ENCODE data around the gene ANAPC5. TPM values are rescaled to one million over a fixed set of nuclear protein-coding genes. Genes with fewer than 3 reads are reported as not detected.

Gene ANAPC5
- total RNA-seq, 1 experiment from 2014 or later: 116 TPM

- ChIA-PET CTCF (interaction anchor here (1.0 to 2.1 kb wide), 5 partner anchors 56 to 497 kb away, joined by 3 to 9 read pairs (median 4); partner anchors contain the start of gene RHOF), POLR2A (interaction anchor here (0.6 kb wide), 1 partner anchor 105 kb away, joined by 3 read pairs; no protein-coding TSS in a partner anchor)
- ATAC-seq (peak; percentile 5), DNase-seq (ENCODE audit: low spot score) (peak; percentile 38)
- TF ChIP-seq ZNF232 (CRISPR knock-in tag; IDR thresholded peaks at IDR 0.05): peak; percentile 9; the same call in 1 of the 2 replicates
- TF ChIP-seq FOXK1 (CRISPR knock-in tag; IDR thresholded peaks at IDR 0.05): peak; percentile 27; the same call in 1 of the 2 replicates
- no peak for TF ChIP-seq CBFB (CRISPR knock-in tag; IDR thresholded peaks at IDR 0.05; ENCODE audit: low read depth)
- TF ChIP-seq EMX1 (CRISPR knock-in tag; IDR thresholded peaks at IDR 0.05): no peak
- TF ChIP-seq JUN (CRISPR knock-in tag; IDR thresholded peaks at IDR 0.05): peak; percentile 53; the same call in 1 of the 2 replicates
- no peak for TF ChIP-seq ZNF423 (CRISPR knock-in tag; IDR thresholded peaks at IDR 0.05)
- 0 out of 2 replicates have a peak, but pooled peaks have one; percentile 37 for TF ChIP-seq ZNF219 (CRISPR knock-in tag; IDR thresholded peaks at IDR 0.05; ENCODE audit: borderline replicate concordance)
- TF ChIP-seq MAX (CRISPR knock-in tag; IDR thresholded peaks at IDR 0.05): peak; percentile 65; the same call in 1 of the 2 replicates
- TF ChIP-seq, protein P1, sequence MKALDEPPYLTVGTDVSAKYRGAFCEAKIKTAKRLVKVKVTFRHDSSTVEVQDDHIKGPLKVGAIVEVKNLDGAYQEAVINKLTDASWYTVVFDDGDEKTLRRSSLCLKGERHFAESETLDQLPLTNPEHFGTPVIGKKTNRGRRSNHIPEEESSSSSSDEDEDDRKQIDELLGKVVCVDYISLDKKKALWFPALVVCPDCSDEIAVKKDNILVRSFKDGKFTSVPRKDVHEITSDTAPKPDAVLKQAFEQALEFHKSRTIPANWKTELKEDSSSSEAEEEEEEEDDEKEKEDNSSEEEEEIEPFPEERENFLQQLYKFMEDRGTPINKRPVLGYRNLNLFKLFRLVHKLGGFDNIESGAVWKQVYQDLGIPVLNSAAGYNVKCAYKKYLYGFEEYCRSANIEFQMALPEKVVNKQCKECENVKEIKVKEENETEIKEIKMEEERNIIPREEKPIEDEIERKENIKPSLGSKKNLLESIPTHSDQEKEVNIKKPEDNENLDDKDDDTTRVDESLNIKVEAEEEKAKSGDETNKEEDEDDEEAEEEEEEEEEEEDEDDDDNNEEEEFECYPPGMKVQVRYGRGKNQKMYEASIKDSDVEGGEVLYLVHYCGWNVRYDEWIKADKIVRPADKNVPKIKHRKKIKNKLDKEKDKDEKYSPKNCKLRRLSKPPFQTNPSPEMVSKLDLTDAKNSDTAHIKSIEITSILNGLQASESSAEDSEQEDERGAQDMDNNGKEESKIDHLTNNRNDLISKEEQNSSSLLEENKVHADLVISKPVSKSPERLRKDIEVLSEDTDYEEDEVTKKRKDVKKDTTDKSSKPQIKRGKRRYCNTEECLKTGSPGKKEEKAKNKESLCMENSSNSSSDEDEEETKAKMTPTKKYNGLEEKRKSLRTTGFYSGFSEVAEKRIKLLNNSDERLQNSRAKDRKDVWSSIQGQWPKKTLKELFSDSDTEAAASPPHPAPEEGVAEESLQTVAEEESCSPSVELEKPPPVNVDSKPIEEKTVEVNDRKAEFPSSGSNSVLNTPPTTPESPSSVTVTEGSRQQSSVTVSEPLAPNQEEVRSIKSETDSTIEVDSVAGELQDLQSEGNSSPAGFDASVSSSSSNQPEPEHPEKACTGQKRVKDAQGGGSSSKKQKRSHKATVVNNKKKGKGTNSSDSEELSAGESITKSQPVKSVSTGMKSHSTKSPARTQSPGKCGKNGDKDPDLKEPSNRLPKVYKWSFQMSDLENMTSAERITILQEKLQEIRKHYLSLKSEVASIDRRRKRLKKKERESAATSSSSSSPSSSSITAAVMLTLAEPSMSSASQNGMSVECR (CRISPR knock-in tag; IDR thresholded peaks at IDR 0.05; ENCODE audit: borderline replicate concordance): peak; percentile 36; the same call in 1 of the 2 replicates
- TF ChIP-seq, protein P2, sequence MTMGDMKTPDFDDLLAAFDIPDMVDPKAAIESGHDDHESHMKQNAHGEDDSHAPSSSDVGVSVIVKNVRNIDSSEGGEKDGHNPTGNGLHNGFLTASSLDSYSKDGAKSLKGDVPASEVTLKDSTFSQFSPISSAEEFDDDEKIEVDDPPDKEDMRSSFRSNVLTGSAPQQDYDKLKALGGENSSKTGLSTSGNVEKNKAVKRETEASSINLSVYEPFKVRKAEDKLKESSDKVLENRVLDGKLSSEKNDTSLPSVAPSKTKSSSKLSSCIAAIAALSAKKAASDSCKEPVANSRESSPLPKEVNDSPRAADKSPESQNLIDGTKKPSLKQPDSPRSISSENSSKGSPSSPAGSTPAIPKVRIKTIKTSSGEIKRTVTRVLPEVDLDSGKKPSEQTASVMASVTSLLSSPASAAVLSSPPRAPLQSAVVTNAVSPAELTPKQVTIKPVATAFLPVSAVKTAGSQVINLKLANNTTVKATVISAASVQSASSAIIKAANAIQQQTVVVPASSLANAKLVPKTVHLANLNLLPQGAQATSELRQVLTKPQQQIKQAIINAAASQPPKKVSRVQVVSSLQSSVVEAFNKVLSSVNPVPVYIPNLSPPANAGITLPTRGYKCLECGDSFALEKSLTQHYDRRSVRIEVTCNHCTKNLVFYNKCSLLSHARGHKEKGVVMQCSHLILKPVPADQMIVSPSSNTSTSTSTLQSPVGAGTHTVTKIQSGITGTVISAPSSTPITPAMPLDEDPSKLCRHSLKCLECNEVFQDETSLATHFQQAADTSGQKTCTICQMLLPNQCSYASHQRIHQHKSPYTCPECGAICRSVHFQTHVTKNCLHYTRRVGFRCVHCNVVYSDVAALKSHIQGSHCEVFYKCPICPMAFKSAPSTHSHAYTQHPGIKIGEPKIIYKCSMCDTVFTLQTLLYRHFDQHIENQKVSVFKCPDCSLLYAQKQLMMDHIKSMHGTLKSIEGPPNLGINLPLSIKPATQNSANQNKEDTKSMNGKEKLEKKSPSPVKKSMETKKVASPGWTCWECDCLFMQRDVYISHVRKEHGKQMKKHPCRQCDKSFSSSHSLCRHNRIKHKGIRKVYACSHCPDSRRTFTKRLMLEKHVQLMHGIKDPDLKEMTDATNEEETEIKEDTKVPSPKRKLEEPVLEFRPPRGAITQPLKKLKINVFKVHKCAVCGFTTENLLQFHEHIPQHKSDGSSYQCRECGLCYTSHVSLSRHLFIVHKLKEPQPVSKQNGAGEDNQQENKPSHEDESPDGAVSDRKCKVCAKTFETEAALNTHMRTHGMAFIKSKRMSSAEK (CRISPR knock-in tag; IDR thresholded peaks at IDR 0.05; ENCODE audit: borderline replicate concordance): no peak
- TF ChIP-seq, protein P3, sequence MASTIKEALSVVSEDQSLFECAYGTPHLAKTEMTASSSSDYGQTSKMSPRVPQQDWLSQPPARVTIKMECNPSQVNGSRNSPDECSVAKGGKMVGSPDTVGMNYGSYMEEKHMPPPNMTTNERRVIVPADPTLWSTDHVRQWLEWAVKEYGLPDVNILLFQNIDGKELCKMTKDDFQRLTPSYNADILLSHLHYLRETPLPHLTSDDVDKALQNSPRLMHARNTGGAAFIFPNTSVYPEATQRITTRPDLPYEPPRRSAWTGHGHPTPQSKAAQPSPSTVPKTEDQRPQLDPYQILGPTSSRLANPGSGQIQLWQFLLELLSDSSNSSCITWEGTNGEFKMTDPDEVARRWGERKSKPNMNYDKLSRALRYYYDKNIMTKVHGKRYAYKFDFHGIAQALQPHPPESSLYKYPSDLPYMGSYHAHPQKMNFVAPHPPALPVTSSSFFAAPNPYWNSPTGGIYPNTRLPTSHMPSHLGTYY (CRISPR knock-in tag; IDR thresholded peaks at IDR 0.05): no peak
- 0 out of 2 replicates have a peak, but pooled peaks have one; percentile 71 for TF ChIP-seq ZNF416 (CRISPR knock-in tag; IDR thresholded peaks at IDR 0.05)
- TF ChIP-seq NFE2L1 (CRISPR knock-in tag; IDR thresholded peaks at IDR 0.05): no peak
- peaks cover 7% of the 10 kb centered on the region; the same call in 1 of the 2 replicates for H3K36me3 Mint-ChIP-seq
- H3K9me3 Mint-ChIP-seq: no peaks in the 10 kb centered on the region
- no peaks in the 10 kb centered on the region for H3K27me3 Mint-ChIP-seq (ENCODE audit: low read depth)
- no peak overlapping the region for H3K27ac Mint-ChIP-seq
- H3K4me1 Mint-ChIP-seq: peaks cover 8% of the 10 kb centered on the region
- H3K4me3 Mint-ChIP-seq: peak overlapping the region; percentile 88
These were observed 56.2 kb downstream of the ANAPC5 start for GRCh38 chr12:121295746-121296617.
